Muscle layer of duodenum (tissue), 2 donors: ENCODE measurements around the gene NOXO1.
"Not testable (repeated sequence)": the region's sequence is repeated elsewhere in the genome, so short reads cannot be mapped to it uniquely, and the experiment has no call there.

ENCODE experiments used
- H3K27ac ChIP-seq: one replicate; pipeline ENCODE4 v1.7.0; 2013; ENCODE audit warnings: mild to moderate bottlenecking, low read length
- H3K27me3 ChIP-seq: one replicate; pipeline ENCODE4 v1.7.0; 2013; ENCODE audit warnings: low read depth, mild to moderate bottlenecking, control low read depth, low read length
- H3K36me3 ChIP-seq, 2 donors: one replicate each; pipeline ENCODE4 v1.7.0; 2013; ENCODE audit warnings: low read length in 2 of 2, control low read depth in 1 of 2, mild to moderate bottlenecking in 1 of 2; ENCODE audit not compliant: insufficient read depth in 2 of 2, control insufficient read depth in 1 of 2
- H3K4me1 ChIP-seq, 2 donors: one replicate each; pipeline ENCODE4 v1.7.0; 2013; ENCODE audit warnings: low read length in 2 of 2, mild to moderate bottlenecking in 2 of 2, control low read depth in 1 of 2, moderate library complexity in 1 of 2; ENCODE audit not compliant: insufficient read depth in 2 of 2, control insufficient read depth in 1 of 2
- H3K4me3 ChIP-seq, 2 donors: one replicate each; pipeline ENCODE4 v1.7.0; 2013; ENCODE audit warnings: low read length in 2 of 2, low read depth in 1 of 2, mild to moderate bottlenecking in 1 of 2
- H3K9me3 ChIP-seq, 2 donors: one replicate each; pipeline ENCODE4 v1.7.0; 2013; ENCODE audit warnings: low read length in 2 of 2, control low read depth in 1 of 2, mild to moderate bottlenecking in 1 of 2; ENCODE audit not compliant: control insufficient read depth in 1 of 2
- donor health status: healthy.

NOXO1 gene

DNA sequence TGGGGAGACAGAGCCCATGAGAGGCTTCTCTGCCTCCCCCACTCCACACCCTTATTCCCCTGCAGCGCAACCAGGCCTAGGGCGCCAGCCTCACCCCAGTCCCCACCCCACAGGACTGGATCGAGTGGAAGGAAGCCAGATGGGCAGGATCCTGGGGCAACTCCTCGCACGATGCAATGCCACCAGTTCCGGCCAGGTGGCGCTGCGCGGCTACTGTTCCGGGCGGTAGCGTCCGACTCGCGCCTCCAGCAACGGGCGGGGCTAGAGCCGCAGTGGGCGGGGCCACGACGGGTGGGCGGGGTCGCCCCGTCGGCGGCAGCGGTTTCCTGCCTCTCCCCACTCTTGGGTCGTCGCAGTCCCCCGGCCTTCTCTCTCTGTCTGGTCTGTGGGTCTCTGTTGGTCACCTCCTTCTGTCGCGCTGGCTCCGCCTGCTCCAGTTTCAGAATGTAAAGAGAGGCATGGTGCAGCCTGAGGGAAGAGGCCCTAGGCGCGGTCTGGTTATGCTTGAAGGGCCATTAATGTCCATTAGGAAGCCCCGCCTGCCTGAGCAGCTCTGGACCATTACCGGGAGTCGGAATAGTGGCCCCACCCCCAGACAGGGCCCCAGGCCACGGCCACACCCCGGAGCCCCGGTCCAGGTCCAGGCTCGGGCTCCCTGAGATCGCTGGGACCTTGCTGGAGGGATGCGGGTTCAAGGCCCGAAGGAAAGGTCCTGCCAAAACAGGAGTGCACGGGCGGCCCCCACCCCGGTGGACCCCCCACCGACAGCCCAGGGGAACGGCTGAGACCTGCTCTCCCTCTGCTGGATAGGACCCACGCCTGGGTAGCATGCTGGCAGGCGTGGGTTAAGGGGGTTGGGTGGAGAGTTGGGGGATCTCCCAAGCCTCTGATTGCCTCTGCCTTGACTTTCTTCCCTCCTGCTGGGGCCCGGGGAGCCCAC is 42.1 kb upstream of the NOXO1 start:
- no peaks in the 10 kb centered on the region for H3K9me3 ChIP-seq
- no peak overlapping the region for H3K27ac ChIP-seq
- H3K4me3 ChIP-seq, result peak overlapping the region; percentile 39 to 58
- H3K36me3 ChIP-seq, result no peaks in the 10 kb centered on the region
- peaks cover 5% of the 10 kb centered on the region for H3K27me3 ChIP-seq
- peaks cover 6 to 59% of the 10 kb centered on the region in 2 donors for H3K4me1 ChIP-seq

DNA sequence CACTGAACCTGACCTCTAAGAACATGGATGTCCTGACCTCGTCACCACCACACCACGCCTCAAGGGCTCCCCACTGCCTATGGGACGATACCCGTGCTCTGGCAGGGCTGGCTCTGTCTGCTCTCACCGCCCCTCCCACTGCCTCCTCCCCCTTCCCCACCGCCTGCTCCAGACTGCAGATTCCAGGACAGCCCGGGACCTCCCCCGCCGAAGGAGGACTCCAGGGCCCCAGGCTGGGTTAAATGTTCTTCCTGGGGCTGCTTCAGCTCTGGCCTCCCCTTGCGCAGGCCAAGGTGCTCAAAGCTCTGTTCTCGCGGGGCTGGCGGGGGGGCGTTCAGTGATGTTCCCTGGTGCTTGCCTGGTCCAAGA is 41.4 kb upstream of the NOXO1 start:
- H3K4me1 ChIP-seq, result peaks cover 3 to 53% of the 10 kb centered on the region in 2 donors
- H3K27me3 ChIP-seq, result peaks cover 5% of the 10 kb centered on the region
- H3K36me3 ChIP-seq, result no peaks in the 10 kb centered on the region
- H3K4me3 ChIP-seq, result peak overlapping the region; percentile 33 to 58
- H3K27ac ChIP-seq, result no peak overlapping the region
- H3K9me3 ChIP-seq, result no peaks in the 10 kb centered on the region

DNA sequence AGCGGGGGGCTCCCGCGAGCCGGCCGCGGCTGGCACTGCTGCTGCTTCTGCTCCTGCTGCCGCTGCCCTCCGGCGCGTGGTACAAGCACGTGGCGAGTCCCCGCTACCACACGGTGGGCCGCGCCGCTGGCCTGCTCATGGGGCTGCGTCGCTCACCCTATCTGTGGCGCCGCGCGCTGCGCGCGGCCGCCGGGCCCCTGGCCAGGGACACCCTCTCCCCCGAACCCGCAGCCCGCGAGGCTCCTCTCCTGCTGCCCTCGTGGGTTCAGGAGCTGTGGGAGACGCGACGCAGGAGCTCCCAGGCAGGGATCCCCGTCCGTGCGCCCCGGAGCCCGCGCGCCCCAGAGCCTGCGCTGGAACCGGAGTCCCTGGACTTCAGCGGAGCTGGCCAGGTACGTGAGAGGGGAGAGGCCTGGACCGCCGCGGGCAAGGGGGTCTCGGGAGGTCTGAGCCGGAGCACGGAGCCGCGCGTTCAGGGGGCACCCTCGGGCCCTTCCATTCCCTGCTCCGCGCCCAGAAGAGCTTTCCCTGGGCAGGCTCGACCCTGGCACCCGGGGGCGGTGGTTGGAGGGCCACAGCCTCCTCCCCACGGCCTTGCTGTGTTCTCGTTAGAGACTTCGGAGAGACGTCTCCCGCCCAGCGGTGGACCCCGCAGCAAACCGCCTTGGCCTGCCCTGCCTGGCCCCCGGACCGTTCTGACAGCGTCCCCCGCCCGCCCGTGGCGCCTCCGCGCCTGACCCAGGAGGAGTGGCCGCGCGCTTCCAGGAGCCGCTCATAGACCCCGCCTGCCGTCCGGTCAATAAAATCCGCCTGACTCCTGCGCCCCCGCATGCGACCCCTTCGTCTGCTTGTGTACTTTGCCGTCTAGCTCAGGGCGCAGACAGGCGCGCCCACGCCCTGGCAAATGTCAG is 38.9 kb upstream of the NOXO1 start:
- H3K36me3 ChIP-seq, result no peaks in the 10 kb centered on the region
- no peak overlapping the region for H3K4me3 ChIP-seq
- H3K27me3 ChIP-seq, result peaks cover 5% of the 10 kb centered on the region
- no peaks in the 10 kb centered on the region for H3K9me3 ChIP-seq
- no peak overlapping the region for H3K27ac ChIP-seq
- peaks cover 0 to 34% of the 10 kb centered on the region in 2 donors for H3K4me1 ChIP-seq

DNA sequence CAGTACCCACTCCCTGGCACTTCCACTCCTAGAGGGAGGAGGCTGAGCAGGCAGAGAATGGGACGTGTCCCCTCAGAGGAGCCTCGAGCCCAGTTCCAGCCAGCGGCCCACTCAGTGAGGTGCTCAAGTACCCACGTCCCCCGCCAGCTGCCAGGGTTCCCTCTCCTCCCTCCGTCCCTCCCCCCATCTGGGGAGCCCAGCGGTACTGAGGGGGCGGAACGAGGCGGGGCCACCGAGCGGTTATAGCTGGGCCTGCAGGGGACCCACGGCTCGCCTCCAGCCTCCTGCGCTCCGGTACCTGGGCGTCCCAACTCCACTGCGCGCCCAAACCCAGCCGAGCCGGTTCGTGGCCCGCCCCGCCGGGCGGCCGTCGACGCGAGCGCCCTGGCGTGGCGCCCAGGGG is 38.2 kb upstream of the NOXO1 start, which contains the start of gene NPW:
TSS of gene NPW (plus strand) at position 268 of the 403 bp plus-strand sequence.
- peaks cover 5% of the 10 kb centered on the region for H3K27me3 ChIP-seq

DNA sequence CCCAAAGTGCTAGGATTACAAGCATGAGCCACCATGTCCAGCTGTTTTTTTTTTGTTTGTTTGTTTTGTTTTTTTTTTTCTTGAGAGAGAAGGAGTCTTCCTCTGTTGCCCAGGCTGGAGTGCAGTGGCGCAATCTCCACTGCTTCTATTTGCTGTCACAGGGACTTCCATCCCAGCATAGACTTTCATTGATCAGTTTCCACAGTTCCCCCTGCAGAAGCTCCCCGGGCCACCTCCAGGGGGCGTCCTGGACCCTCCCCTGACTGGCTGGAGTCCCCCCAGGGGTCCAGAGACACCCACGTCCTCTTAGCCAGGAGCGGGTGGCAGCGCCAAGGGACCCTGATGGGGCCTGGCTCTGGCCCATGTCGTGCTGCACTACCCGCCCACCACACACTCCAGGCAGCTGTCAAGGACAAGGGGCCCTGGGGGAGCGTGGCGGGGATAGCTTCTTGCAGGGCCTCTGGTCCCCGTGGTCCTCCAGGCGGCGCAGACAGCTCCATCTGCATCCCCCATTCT is 35.2 kb upstream of the NOXO1 start:
- peaks cover 5% of the 10 kb centered on the region for H3K27me3 ChIP-seq
- H3K4me1 ChIP-seq, result peaks cover 0 to 16% of the 10 kb centered on the region in 2 donors
- no peaks in the 10 kb centered on the region for H3K9me3 ChIP-seq
- H3K4me3 ChIP-seq, result no peak overlapping the region
- no peaks in the 10 kb centered on the region for H3K36me3 ChIP-seq
- H3K27ac ChIP-seq, result no peak overlapping the region

More for the DNA sequence above, 38.2 kb upstream of the NOXO1 start, which contains the start of gene NPW:
- Histone ChIP-seq H3K9me3 (no peaks in the 10 kb centered on the region), H3K36me3 (no peaks in the 10 kb centered on the region), H3K4me3 (no peak within 1 kb of the TSS), H3K4me1 (peaks cover 0 to 34% of the 10 kb centered on the region in 2 donors), H3K27ac (no peak within 1 kb of the TSS)

DNA sequence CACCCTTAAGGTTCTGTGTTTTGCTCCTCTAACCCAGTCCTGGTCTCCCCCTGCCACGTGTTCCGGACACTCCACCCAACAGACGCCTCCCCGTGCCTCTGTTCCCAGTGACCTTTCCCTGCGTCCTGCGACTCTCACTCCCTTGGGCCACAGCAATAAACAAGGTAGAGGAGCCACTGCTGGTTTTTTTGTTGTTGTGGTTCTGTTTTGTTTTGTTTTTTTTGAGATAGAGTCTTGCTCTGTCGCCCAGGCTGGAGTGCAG is 34.6 kb upstream of the NOXO1 start:
- Histone ChIP-seq H3K4me1 (peaks cover 0 to 15% of the 10 kb centered on the region in 2 donors), H3K9me3 (no peaks in the 10 kb centered on the region), H3K36me3 (no peaks in the 10 kb centered on the region), H3K27ac (no peak overlapping the region), H3K27me3 (peaks cover 5% of the 10 kb centered on the region), H3K4me3 (no peak overlapping the region)

DNA sequence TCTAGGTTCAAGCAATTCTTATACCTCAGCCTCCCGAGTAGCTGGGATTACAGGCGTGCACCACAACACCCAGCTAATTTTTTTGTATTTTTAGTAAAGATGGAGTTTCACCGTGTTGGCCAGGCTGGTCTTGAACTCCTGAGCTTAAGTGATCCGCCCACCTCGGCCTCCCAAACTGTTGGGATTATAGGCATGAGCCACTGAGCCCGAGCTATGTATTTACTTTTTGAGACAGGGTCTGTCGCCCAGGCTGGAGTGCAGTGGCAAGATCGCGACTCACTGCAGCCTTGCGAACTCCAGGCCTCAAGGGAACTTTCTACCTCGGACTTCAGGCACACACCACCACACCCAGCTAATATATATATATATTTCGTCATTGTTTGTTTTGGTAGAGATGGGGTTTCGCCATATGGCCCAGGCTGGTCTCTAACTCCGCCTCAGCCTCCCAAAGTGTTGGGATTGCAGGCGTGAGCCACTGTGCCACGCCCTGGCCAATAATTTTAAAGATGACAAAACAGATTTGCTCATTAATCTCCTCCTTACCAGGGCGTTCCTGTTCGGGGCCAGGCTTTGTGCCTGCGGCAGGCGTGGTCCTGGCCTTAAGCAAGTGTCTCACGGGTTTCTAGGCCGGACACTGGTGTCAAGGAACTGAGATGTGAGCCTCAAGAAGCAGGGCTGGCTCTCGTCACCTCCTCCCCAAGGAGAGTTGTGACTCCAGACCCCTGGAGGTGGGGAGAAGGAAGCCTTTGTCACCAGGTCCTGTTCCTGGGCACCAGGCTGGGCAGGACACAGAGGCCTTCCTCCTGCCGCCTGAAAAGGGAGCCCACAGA is 34.1 kb upstream of the NOXO1 start:
- Histone ChIP-seq H3K4me1 (peaks cover 3 to 13% of the 10 kb centered on the region in 2 donors), H3K36me3 (no peaks in the 10 kb centered on the region), H3K27me3 (peaks cover 5% of the 10 kb centered on the region), H3K27ac (no peak overlapping the region), H3K9me3 (no peaks in the 10 kb centered on the region), H3K4me3 (no peak overlapping the region)

DNA sequence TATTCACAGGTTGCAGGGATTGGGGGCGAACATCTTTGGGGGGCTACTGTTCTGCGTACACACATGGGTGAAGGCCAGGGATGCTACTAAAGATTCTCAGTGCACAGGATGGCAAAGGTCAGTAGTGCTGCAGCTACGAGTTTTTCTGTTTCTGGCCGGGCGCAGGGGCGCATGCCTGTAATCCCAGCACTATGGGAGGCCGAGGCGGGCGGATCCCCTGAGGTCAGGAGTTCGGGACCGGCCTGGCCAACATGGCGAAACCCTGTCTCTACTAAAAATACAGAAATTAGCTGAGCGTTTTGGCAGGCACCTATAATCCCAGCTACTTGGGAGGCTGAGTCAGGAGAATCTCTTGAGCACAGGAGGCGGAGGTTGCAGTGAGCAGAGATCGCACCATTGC is 32.3 kb upstream of the NOXO1 start:
- Histone ChIP-seq H3K27me3 (no peaks in the 10 kb centered on the region), H3K4me3 (no peak overlapping the region), H3K4me1 (peaks cover 8 to 14% of the 10 kb centered on the region in 2 donors), H3K9me3 (no peaks in the 10 kb centered on the region), H3K36me3 (no peaks in the 10 kb centered on the region), H3K27ac (no peak overlapping the region)

DNA sequence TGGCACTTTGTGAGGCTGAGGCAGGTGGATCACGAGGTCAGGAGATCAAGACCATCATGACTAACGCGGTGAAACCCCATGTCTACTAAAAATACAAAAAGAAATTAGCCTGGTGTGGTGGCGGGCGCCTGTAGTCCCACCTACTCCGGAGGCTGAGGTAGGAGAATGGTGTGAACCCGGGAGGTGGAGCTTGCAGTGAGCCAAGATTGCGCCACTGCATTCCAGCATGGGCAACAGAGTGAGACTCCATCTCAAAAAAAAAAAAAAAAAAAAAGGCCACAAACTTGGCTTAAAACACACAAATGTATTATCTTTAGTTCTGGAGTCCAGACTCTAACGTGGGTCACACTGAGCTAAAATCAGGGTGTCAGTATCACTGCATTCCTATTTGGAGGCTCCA is 30.5 kb upstream of the NOXO1 start:
- not testable (repeated sequence) for H3K36me3 ChIP-seq, H3K4me3 ChIP-seq, H3K9me3 ChIP-seq, H3K27me3 ChIP-seq, H3K27ac ChIP-seq
- H3K4me1 ChIP-seq, result peaks cover 21 to 32% of the 10 kb centered on the region in 2 donors

DNA sequence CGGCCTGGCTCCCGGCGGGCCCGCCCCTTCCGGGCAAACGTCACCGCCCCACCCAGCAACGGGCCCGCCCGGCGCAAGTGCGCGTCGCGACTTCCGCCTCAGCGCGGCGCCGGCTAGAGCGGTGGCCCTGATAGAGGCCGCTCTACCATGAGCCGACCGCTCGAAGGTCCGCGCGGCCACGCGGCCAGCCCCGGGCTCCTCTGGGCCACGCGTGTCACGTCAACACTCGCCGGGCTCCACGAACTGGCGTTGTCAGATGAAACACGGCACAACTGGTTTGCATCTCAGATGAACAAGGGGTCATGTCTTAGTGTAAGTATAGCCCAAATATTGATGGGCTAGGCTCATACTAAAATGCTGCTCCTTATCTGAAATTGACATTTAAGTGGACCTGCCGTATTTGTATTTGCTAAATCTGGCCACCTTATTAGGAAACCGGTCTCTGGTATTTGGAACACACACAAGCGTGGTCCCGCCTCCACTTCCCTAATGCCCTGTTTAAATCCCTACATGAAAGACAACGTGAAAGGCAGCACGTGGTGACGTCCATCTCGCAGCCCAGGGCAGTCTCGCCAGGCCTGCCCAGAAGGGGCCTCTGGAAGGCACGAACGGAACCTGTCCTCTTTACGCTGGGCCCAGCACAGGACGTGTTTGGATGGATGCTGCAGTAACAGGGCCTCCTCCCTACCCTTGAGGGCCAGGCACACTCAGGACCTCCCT is 28.7 kb upstream of the NOXO1 start, which contains the start of gene ZNF598:
TSS of gene ZNF598 (minus strand) at position 31 of the 720 bp plus-strand sequence.
- H3K27me3 ChIP-seq, result no peaks in the 10 kb centered on the region
- peak within 1 kb of the TSS; percentile 85 for H3K27ac ChIP-seq
- H3K4me3 ChIP-seq, result peak within 1 kb of the TSS; percentile 80 to 87
- H3K36me3 ChIP-seq, result no peaks in the 10 kb centered on the region
- peaks cover 21 to 49% of the 10 kb centered on the region in 2 donors for H3K4me1 ChIP-seq
- H3K9me3 ChIP-seq, result no peaks in the 10 kb centered on the region
